Dermis lymphatic vessel endothelial cell (primary cell): ENCODE measurements around the gene ITIH5. TPM values are rescaled to one million over a fixed set of nuclear protein-coding genes. Genes with fewer than 3 reads are reported as not detected.

Source experiments
- total RNA-seq: library from RNA; depleted of rRNA; stranded (reverse); fragments of >200 nt; gene quantifications from 2 replicates; pipeline ENCODE4 v1.2.1, GENCODE V29; 2014

ITIH5 gene
- 0.33 and 0.52 TPM in 2 replicates for total RNA-seq

GRCh38 chr10:7666253-7667023 lies at the start of gene ITIH5:
TSS of gene ITIH5 (minus strand) at chr10:7666966. CDS start at chr10:7666892, 74 bp downstream.

GRCh38 chr10:7703140-7703539 lies 36.4 kb upstream of the ITIH5 start, which contains the start of gene ITIH2:
TSS of gene ITIH2 (plus strand) at chr10:7703316. CDS start at chr10:7703435, 119 bp downstream.

Other genes starting within 250 kb of the ITIH5 start
- gene ITIH2, start 36.4 kb upstream of the ITIH5 start, total RNA-seq: not detected in 2 replicates
- gene KIN, start 121.0 kb upstream of the ITIH5 start, total RNA-seq: 3.9 and 6.0 TPM in 2 replicates
- 233 and 259 TPM in 2 replicates for gene ATP5F1C, start 121.2 kb upstream of the ITIH5 start, total RNA-seq
- gene TAF3, start 151.5 kb upstream of the ITIH5 start, total RNA-seq: 0.87 and 1.4 TPM in 2 replicates